KMS-11 (cell line): ENCODE results near the gene BAZ2B.

Experiments used
- H2AFZ ChIP-seq: fragments of 200-600 bp; sonication (generic); 2 replicates; pipeline ENCODE4 v1.6.1; 2016; ENCODE audit warnings: antibody characterized with exemption, mixed run types, low read depth
- H3K27ac ChIP-seq: fragments of 200-600 bp; sonication (generic); 2 replicates; pipeline ENCODE4 v1.6.1; 2016; ENCODE audit warnings: mild to moderate bottlenecking, mixed run types
- H3K27me3 ChIP-seq: fragments of 200-600 bp; sonication (generic); 2 replicates; pipeline ENCODE4 v1.6.1; 2017; ENCODE audit warnings: mild to moderate bottlenecking, low read depth, mixed run types, moderate library complexity; ENCODE audit not compliant: insufficient read depth
- H3K36me3 ChIP-seq: fragments of 200-600 bp; sonication (generic); 2 replicates; pipeline ENCODE4 v1.6.1; 2017; ENCODE audit warnings: mild to moderate bottlenecking, mixed run types; ENCODE audit not compliant: insufficient read depth
- H3K4me1 ChIP-seq: fragments of 200-600 bp; sonication (generic); 2 replicates; pipeline ENCODE4 v1.6.1; 2016; ENCODE audit warnings: mild to moderate bottlenecking, low read depth, mixed run types; ENCODE audit not compliant: poor library complexity, severe bottlenecking
- H3K4me2 ChIP-seq: fragments of 200-600 bp; sonication (generic); 2 replicates; pipeline ENCODE4 v1.7.0; 2016; ENCODE audit warnings: mild to moderate bottlenecking, mixed run types
- H3K4me3 ChIP-seq: fragments of 200-600 bp; sonication (generic); IDR thresholded peaks from 2 replicates; pipeline ENCODE4 v1.6.1; 2017; ENCODE audit warnings: low read depth, low read length, mixed read lengths; ENCODE audit not compliant: insufficient read depth
- H3K79me2 ChIP-seq: fragments of 200-600 bp; sonication (generic); 2 replicates; pipeline ENCODE4 v1.6.1; 2016; ENCODE audit warnings: low read depth, mixed run types; ENCODE audit not compliant: insufficient read depth
- H3K9ac ChIP-seq: fragments of 200-600 bp; sonication (generic); 2 replicates; pipeline ENCODE4 v1.6.1; 2016; ENCODE audit warnings: mild to moderate bottlenecking, mixed run types
- H4K20me1 ChIP-seq: fragments of 200-600 bp; sonication (generic); 2 replicates; pipeline ENCODE4 v1.6.1; 2016; ENCODE audit warnings: mild to moderate bottlenecking, mixed run types; ENCODE audit not compliant: insufficient read depth
- TF ChIP-seq, protein P1 (sequence below): fragments of 200-600 bp; sonication (generic); conservative IDR thresholded peaks from 2 replicates; pipeline ENCODE4 v1.6.1; 2017; ENCODE audit warnings: low read depth, mild to moderate bottlenecking, antibody characterized with exemption, low read length, moderate library complexity, mixed read lengths

Gene BAZ2B

DNA sequence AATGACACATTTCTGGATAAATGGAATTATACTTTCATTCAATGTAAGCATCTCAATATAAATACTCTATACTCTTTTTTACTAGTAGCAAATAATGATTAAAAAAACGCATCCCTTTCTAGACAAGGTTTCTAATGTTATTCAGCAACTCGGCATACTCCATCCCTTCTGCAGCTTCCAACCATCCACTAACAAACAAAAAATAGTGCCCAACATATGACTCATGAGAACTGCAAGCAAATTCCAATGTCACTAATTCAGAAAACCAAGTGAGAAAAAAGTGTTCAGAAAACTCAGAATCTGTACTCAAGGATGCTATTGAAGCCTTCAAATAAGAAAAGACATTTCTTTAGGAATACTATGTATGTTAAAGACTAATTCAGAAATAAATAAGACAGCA is 140.0 kb downstream of the BAZ2B start:
- Histone ChIP-seq H3K36me3 (no peaks in the 10 kb centered on the region), H4K20me1 (no peaks in the 10 kb centered on the region), H2AFZ (no peak overlapping the region), H3K27ac (no peak overlapping the region), H3K27me3 (no peaks in the 10 kb centered on the region), H3K9ac (no peak overlapping the region), H3K4me1 (no peaks in the 10 kb centered on the region), H3K4me3 (no peak overlapping the region), H3K4me2 (no peak overlapping the region), H3K79me2 (no peaks in the 10 kb centered on the region)
- TF ChIP-seq, protein P1, sequence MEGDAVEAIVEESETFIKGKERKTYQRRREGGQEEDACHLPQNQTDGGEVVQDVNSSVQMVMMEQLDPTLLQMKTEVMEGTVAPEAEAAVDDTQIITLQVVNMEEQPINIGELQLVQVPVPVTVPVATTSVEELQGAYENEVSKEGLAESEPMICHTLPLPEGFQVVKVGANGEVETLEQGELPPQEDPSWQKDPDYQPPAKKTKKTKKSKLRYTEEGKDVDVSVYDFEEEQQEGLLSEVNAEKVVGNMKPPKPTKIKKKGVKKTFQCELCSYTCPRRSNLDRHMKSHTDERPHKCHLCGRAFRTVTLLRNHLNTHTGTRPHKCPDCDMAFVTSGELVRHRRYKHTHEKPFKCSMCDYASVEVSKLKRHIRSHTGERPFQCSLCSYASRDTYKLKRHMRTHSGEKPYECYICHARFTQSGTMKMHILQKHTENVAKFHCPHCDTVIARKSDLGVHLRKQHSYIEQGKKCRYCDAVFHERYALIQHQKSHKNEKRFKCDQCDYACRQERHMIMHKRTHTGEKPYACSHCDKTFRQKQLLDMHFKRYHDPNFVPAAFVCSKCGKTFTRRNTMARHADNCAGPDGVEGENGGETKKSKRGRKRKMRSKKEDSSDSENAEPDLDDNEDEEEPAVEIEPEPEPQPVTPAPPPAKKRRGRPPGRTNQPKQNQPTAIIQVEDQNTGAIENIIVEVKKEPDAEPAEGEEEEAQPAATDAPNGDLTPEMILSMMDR = no peak

DNA sequence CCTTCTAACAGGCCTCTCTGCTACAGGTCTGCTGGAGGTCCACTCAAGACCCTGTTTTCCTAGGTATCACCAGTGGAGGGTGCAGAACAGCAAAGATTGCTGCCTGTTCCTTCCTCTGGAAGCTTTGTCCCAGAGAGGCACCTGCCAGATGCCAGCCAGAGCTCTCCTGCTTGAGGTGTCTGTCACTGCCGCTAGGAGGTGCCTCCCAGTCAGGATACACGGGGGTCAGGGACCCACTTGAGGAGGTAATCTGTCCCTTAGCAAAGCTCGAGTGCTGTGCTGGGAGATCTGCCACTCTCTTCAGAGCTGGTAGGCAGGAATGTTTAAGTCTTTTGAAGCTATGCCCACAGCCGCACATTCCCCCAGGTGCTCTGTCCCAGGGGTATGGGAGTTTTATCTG is 140.6 kb downstream of the BAZ2B start:
- Histone ChIP-seq H3K79me2 (no peaks in the 10 kb centered on the region), H3K4me1 (no peaks in the 10 kb centered on the region), H3K27me3 (no peaks in the 10 kb centered on the region), H2AFZ (no peak overlapping the region), H3K4me2 (no peak overlapping the region), H3K27ac (no peak overlapping the region), H3K4me3 (no peak overlapping the region), H3K36me3 (no peaks in the 10 kb centered on the region), H3K9ac (no peak overlapping the region), H4K20me1 (no peaks in the 10 kb centered on the region)
- TF ChIP-seq, protein P1 = no peak

DNA sequence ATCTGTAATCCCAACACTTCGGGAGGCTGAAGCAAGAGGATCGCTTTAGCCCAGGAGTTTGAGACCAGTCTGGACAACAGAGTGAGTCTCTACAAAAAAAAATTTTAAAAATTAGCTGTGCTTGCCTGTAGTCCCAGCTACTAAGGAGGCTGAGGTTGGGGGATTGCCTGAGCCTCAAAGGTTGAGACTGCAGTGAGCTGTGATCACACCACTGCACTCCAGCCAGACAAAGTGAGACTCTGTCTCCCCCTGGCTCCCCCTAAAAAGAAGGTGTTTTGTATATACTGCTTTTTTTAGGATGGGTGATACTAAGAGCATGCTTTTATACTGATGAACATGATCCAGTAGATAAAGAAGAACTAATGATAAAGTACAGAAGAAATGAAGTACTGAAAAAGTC is 145.0 kb downstream of the BAZ2B start:
- Histone ChIP-seq H3K79me2 (no peaks in the 10 kb centered on the region), H3K27me3 (no peaks in the 10 kb centered on the region), H3K36me3 (no peaks in the 10 kb centered on the region), H4K20me1 (no peaks in the 10 kb centered on the region), H3K4me1 (no peaks in the 10 kb centered on the region), H3K4me3 (no peak overlapping the region), H3K4me2 (no peak overlapping the region), H3K27ac (no peak overlapping the region), H3K9ac (no peak overlapping the region), H2AFZ (no peak overlapping the region)
- TF ChIP-seq, protein P1 = no peak

DNA sequence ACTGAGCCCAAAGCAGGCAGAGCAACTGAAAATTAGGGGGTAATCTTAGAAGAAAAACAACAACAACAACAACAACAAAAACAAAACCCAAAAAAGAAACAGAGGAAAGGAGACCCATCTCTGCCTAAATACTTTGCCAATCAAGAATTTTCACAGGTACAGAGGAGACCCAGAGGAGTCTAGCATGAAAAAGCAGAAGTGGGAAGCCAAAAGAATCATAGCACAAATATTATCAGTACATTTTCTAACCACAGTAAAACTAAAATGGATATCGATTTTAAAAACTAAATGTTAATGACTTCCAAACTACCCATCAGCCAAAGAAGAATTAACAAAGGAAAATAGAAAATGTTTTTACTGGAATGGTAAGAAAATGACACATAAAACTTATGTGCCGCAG is 148.1 kb downstream of the BAZ2B start:
- H3K36me3 ChIP-seq = no peaks in the 10 kb centered on the region
- H3K79me2 ChIP-seq = no peaks in the 10 kb centered on the region
- H3K9ac ChIP-seq = no peak overlapping the region
- no peak overlapping the region for H3K4me3 ChIP-seq
- H2AFZ ChIP-seq = no peak overlapping the region
- no peak overlapping the region for H3K27ac ChIP-seq
- TF ChIP-seq, protein P1 = no peak
- no peak overlapping the region for H3K4me2 ChIP-seq
- no peaks in the 10 kb centered on the region for H3K4me1 ChIP-seq
- H4K20me1 ChIP-seq = no peaks in the 10 kb centered on the region
- H3K27me3 ChIP-seq = no peaks in the 10 kb centered on the region

DNA sequence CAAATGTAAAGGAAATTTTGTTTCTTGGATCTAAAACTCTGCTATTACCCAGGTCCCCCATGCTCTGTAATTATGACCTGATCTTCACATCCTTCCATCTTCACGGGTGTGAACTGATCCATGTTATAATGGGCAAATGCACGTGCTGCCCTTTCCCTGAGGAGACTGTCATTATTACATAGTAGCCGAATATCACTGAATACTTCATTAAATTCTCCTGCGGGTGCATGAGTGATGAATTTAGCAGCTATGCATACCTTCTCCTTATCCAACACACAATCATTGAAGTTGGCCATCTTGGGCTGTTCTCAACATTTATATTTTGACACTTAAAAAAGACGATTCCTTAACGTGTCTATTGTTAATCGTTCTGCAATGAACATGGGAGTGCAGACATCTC is 153.4 kb downstream of the BAZ2B start:
- Histone ChIP-seq H3K4me3 (no peak overlapping the region), H3K4me2 (no peak overlapping the region), H3K79me2 (no peaks in the 10 kb centered on the region), H3K27me3 (no peaks in the 10 kb centered on the region), H2AFZ (no peak overlapping the region), H3K36me3 (no peaks in the 10 kb centered on the region), H3K27ac (no peak overlapping the region), H4K20me1 (no peaks in the 10 kb centered on the region), H3K4me1 (no peaks in the 10 kb centered on the region), H3K9ac (no peak overlapping the region)
- TF ChIP-seq, protein P1 = no peak
